Measurements from ENCODE around the gene ARID1A.
"Not testable (repeated sequence)": the region's sequence is repeated elsewhere in the genome, so short reads cannot be mapped to it uniquely, and the experiment has no call there.

Gene ARID1A

GRCh38 chr1:26700711-26701110 is 4.9 kb downstream of the ARID1A start:
- no peak overlapping the region for H3K27ac ChIP-seq (ENCODE audit: low read depth, low read length)
- H3K36me3 ChIP-seq (ENCODE audit: insufficient read depth, low read length): no peaks in the 10 kb centered on the region
- H3K4me3 ChIP-seq (ENCODE audit: low read depth, low read length): peak overlapping the region; percentile 83; the same call in 1 of the 2 replicates
- H3K4me1 ChIP-seq (ENCODE audit: control insufficient read depth, insufficient read depth, low read length, unreplicated experiment): peaks cover 70% of the 10 kb centered on the region
- H3K27me3 ChIP-seq (ENCODE audit: insufficient read depth, low read length): no peaks in the 10 kb centered on the region
- H2AFZ ChIP-seq (ENCODE audit: low read length, unreplicated experiment): no peak overlapping the region
- peaks cover 95% of the 10 kb centered on the region for H3K79me2 ChIP-seq (ENCODE audit: control insufficient read depth, insufficient read depth, low read length, unreplicated experiment)

GRCh38 chr1:26701266-26701994 is 5.6 kb downstream of the ARID1A start:
- H3K27me3 ChIP-seq (ENCODE audit: insufficient read depth, low read length): no peaks in the 10 kb centered on the region
- H3K27ac ChIP-seq (ENCODE audit: low read depth, low read length): no peak overlapping the region
- no peak overlapping the region for H2AFZ ChIP-seq (ENCODE audit: low read length, unreplicated experiment)
- H3K4me3 ChIP-seq (ENCODE audit: low read depth, low read length): no peak overlapping the region
- H3K79me2 ChIP-seq (ENCODE audit: control insufficient read depth, insufficient read depth, low read length, unreplicated experiment): peaks cover 99% of the 10 kb centered on the region
- peaks cover 77% of the 10 kb centered on the region for H3K4me1 ChIP-seq (ENCODE audit: control insufficient read depth, insufficient read depth, low read length, unreplicated experiment)
- no peaks in the 10 kb centered on the region for H3K36me3 ChIP-seq (ENCODE audit: insufficient read depth, low read length)

- Histone ChIP-seq H3K27me3 (ENCODE audit: insufficient read depth, low read length) (no peaks in the 10 kb centered on the region), H3K27ac (ENCODE audit: low read depth, low read length) (no peak overlapping the region), H3K4me1 (ENCODE audit: control insufficient read depth, insufficient read depth, low read length, unreplicated experiment) (peaks cover 83% of the 10 kb centered on the region), H3K79me2 (ENCODE audit: control insufficient read depth, insufficient read depth, low read length, unreplicated experiment) (peaks cover 97% of the 10 kb centered on the region), H3K36me3 (ENCODE audit: insufficient read depth, low read length) (no peaks in the 10 kb centered on the region), H2AFZ (ENCODE audit: low read length, unreplicated experiment) (no peak overlapping the region), H3K4me3 (ENCODE audit: low read depth, low read length) (no peak overlapping the region)
Measured at GRCh38 chr1:26701995-26702679, 6.3 kb downstream of the ARID1A start.

GRCh38 chr1:26702680-26703038 is 6.8 kb downstream of the ARID1A start:
- Histone ChIP-seq H3K36me3 (ENCODE audit: insufficient read depth, low read length) (no peaks in the 10 kb centered on the region), H3K27ac (ENCODE audit: low read depth, low read length) (no peak overlapping the region), H3K4me3 (ENCODE audit: low read depth, low read length) (no peak overlapping the region), H3K79me2 (ENCODE audit: control insufficient read depth, insufficient read depth, low read length, unreplicated experiment) (peaks cover 97% of the 10 kb centered on the region), H2AFZ (ENCODE audit: low read length, unreplicated experiment) (no peak overlapping the region), H3K4me1 (ENCODE audit: control insufficient read depth, insufficient read depth, low read length, unreplicated experiment) (peaks cover 87% of the 10 kb centered on the region), H3K27me3 (ENCODE audit: insufficient read depth, low read length) (no peaks in the 10 kb centered on the region)

GRCh38 chr1:26703478-26703877 is 7.7 kb downstream of the ARID1A start:
- no peak overlapping the region for H3K4me3 ChIP-seq (ENCODE audit: low read depth, low read length)
- H3K27ac ChIP-seq (ENCODE audit: low read depth, low read length): no peak overlapping the region
- H3K36me3 ChIP-seq (ENCODE audit: insufficient read depth, low read length): no peaks in the 10 kb centered on the region
- peaks cover 89% of the 10 kb centered on the region for H3K4me1 ChIP-seq (ENCODE audit: control insufficient read depth, insufficient read depth, low read length, unreplicated experiment)
- H3K79me2 ChIP-seq (ENCODE audit: control insufficient read depth, insufficient read depth, low read length, unreplicated experiment): peaks cover 96% of the 10 kb centered on the region
- H2AFZ ChIP-seq (ENCODE audit: low read length, unreplicated experiment): no peak overlapping the region
- H3K27me3 ChIP-seq (ENCODE audit: insufficient read depth, low read length): no peaks in the 10 kb centered on the region

- H3K27ac ChIP-seq (ENCODE audit: low read depth, low read length): no peak overlapping the region
- peaks cover 95% of the 10 kb centered on the region for H3K79me2 ChIP-seq (ENCODE audit: control insufficient read depth, insufficient read depth, low read length, unreplicated experiment)
- H2AFZ ChIP-seq (ENCODE audit: low read length, unreplicated experiment): no peak overlapping the region
- H3K4me1 ChIP-seq (ENCODE audit: control insufficient read depth, insufficient read depth, low read length, unreplicated experiment): peaks cover 77% of the 10 kb centered on the region
- H3K27me3 ChIP-seq (ENCODE audit: insufficient read depth, low read length): no peaks in the 10 kb centered on the region
- H3K36me3 ChIP-seq (ENCODE audit: insufficient read depth, low read length): peaks cover 3% of the 10 kb centered on the region; the same call in 1 of the 2 replicates
- no peak overlapping the region for H3K4me3 ChIP-seq (ENCODE audit: low read depth, low read length)
Measured at GRCh38 chr1:26704629-26705028, 8.8 kb downstream of the ARID1A start.

GRCh38 chr1:26705227-26705626 is 9.4 kb downstream of the ARID1A start:
- H3K36me3 ChIP-seq (ENCODE audit: insufficient read depth, low read length); H2AFZ ChIP-seq (ENCODE audit: low read length, unreplicated experiment); H3K27me3 ChIP-seq (ENCODE audit: insufficient read depth, low read length): not testable (repeated sequence)
- H3K79me2 ChIP-seq (ENCODE audit: control insufficient read depth, insufficient read depth, low read length, unreplicated experiment): peaks cover 92% of the 10 kb centered on the region
- peak overlapping the region; percentile 32; the same call in 1 of the 2 replicates for H3K4me3 ChIP-seq (ENCODE audit: low read depth, low read length)
- peak overlapping the region; percentile 76 for H3K27ac ChIP-seq (ENCODE audit: low read depth, low read length)
- peaks cover 71% of the 10 kb centered on the region for H3K4me1 ChIP-seq (ENCODE audit: control insufficient read depth, insufficient read depth, low read length, unreplicated experiment)

- Histone ChIP-seq H2AFZ (ENCODE audit: low read length, unreplicated experiment) (no peak overlapping the region), H3K4me3 (ENCODE audit: low read depth, low read length) (peak overlapping the region; percentile 44), H3K4me1 (ENCODE audit: control insufficient read depth, insufficient read depth, low read length, unreplicated experiment) (peaks cover 65% of the 10 kb centered on the region), H3K36me3 (ENCODE audit: insufficient read depth, low read length) (peaks cover 3% of the 10 kb centered on the region; the same call in 1 of the 2 replicates), H3K27ac (ENCODE audit: low read depth, low read length) (peak overlapping the region; percentile 76), H3K79me2 (ENCODE audit: control insufficient read depth, insufficient read depth, low read length, unreplicated experiment) (peaks cover 92% of the 10 kb centered on the region), H3K27me3 (ENCODE audit: insufficient read depth, low read length) (no peaks in the 10 kb centered on the region)
Measured at GRCh38 chr1:26705788-26706311, 10.0 kb downstream of the ARID1A start.

GRCh38 chr1:26706315-26706714 is 10.5 kb downstream of the ARID1A start:
- H3K4me3 ChIP-seq (ENCODE audit: low read depth, low read length): peak overlapping the region; percentile 44
- H2AFZ ChIP-seq (ENCODE audit: low read length, unreplicated experiment): no peak overlapping the region
- peaks cover 91% of the 10 kb centered on the region for H3K79me2 ChIP-seq (ENCODE audit: control insufficient read depth, insufficient read depth, low read length, unreplicated experiment)
- H3K27me3 ChIP-seq (ENCODE audit: insufficient read depth, low read length): no peaks in the 10 kb centered on the region
- peaks cover 3% of the 10 kb centered on the region; the same call in 1 of the 2 replicates for H3K36me3 ChIP-seq (ENCODE audit: insufficient read depth, low read length)
- H3K4me1 ChIP-seq (ENCODE audit: control insufficient read depth, insufficient read depth, low read length, unreplicated experiment): peaks cover 61% of the 10 kb centered on the region
- peak overlapping the region; percentile 76 for H3K27ac ChIP-seq (ENCODE audit: low read depth, low read length)

GRCh38 chr1:26710811-26711210 is 15.0 kb downstream of the ARID1A start:
- H3K27ac ChIP-seq (ENCODE audit: low read depth, low read length): no peak overlapping the region
- H3K79me2 ChIP-seq (ENCODE audit: control insufficient read depth, insufficient read depth, low read length, unreplicated experiment): peaks cover 91% of the 10 kb centered on the region
- peaks cover 19% of the 10 kb centered on the region for H3K4me1 ChIP-seq (ENCODE audit: control insufficient read depth, insufficient read depth, low read length, unreplicated experiment)
- H3K36me3 ChIP-seq (ENCODE audit: insufficient read depth, low read length): peaks cover 3% of the 10 kb centered on the region; the same call in 1 of the 2 replicates
- H2AFZ ChIP-seq (ENCODE audit: low read length, unreplicated experiment): no peak overlapping the region
- no peaks in the 10 kb centered on the region for H3K27me3 ChIP-seq (ENCODE audit: insufficient read depth, low read length)
- no peak overlapping the region for H3K4me3 ChIP-seq (ENCODE audit: low read depth, low read length)
